Suprapubic skin (tissue), 4 donors: ENCODE measurements around the gene FAF1. TPM values are rescaled to one million over a fixed set of nuclear protein-coding genes. Genes with fewer than 3 reads are reported as not detected.
A peak's percentile ranks its signal among the peaks of the same experiment; 100 is the strongest.

Experiments
- DNase-seq, 2 donors: peaks; one replicate each; pipeline ENCODE4 v3.0.0-alpha.2; 2019; ENCODE audit warnings: low spot score in 2 of 2
- H3K27ac ChIP-seq: fragments of 200-600 bp; sonication (generic); one replicate; pipeline ENCODE4 v1.5.1; 2019
- H3K27me3 ChIP-seq: fragments of 200-600 bp; sonication (generic); one replicate; pipeline ENCODE4 v1.5.1; 2019
- H3K36me3 ChIP-seq: fragments of 200-600 bp; sonication (generic); one replicate; pipeline ENCODE4 v1.5.1; 2019
- H3K4me1 ChIP-seq: fragments of 200-600 bp; sonication (generic); one replicate; pipeline ENCODE4 v1.5.1; 2019
- H3K4me3 ChIP-seq: fragments of 200-600 bp; sonication (generic); one replicate; pipeline ENCODE4 v1.5.1; 2019; ENCODE audit warnings: mild to moderate bottlenecking
- H3K9me3 ChIP-seq: fragments of 200-600 bp; sonication (generic); one replicate; pipeline ENCODE4 v1.5.1; 2019
- EP300 ChIP-seq: sonication (generic); formaldehyde crosslinking; IDR thresholded peaks from one replicate; pipeline ENCODE4 v1.6.1; 2017; ENCODE audit warnings: antibody characterized with exemption
- POLR2A ChIP-seq, 2 donors: fragments of 450-650 bp; IDR thresholded peaks; one replicate each; pipeline ENCODE4 v1.6.1; 2017; ENCODE audit warnings: antibody characterized with exemption in 2 of 2, mild to moderate bottlenecking in 2 of 2, moderate library complexity in 2 of 2
- POLR2AphosphoS5 ChIP-seq, 3 donors: sonication (generic); formaldehyde crosslinking; IDR thresholded peaks; one replicate each; pipeline ENCODE4 v1.6.1; 2017; ENCODE audit warnings: antibody characterized with exemption in 3 of 3
- WGBS: methylation state at CpG from one replicate; pipeline ENCODE4 v1.1.5; 2018; 5-methylcytosine and 5-hydroxymethylcytosine counted together
- total RNA-seq, 4 donors: library from RNA; depleted of rRNA; stranded (reverse); fragments of >200 nt; gene quantifications; one replicate each; pipeline ENCODE4 v1.1.0, GENCODE V29; 2016
- TF ChIP-seq, protein P1 (sequence below), 2 donors: fragments of 200-600 bp in 1 of 2; fragments of 450-650 bp in 1 of 2; sonication (generic) in 1 of 2; IDR thresholded peaks; one replicate each; pipeline ENCODE4 v1.5.1; 2016 to 2019; ENCODE audit warnings: antibody characterized with exemption in 2 of 2, mild to moderate bottlenecking in 1 of 2, moderate library complexity in 1 of 2

The FAF1 gene
- total RNA-seq, 4 donors from 2014 or later: 35.1 to 61.6 (median 45.4) TPM

DNA sequence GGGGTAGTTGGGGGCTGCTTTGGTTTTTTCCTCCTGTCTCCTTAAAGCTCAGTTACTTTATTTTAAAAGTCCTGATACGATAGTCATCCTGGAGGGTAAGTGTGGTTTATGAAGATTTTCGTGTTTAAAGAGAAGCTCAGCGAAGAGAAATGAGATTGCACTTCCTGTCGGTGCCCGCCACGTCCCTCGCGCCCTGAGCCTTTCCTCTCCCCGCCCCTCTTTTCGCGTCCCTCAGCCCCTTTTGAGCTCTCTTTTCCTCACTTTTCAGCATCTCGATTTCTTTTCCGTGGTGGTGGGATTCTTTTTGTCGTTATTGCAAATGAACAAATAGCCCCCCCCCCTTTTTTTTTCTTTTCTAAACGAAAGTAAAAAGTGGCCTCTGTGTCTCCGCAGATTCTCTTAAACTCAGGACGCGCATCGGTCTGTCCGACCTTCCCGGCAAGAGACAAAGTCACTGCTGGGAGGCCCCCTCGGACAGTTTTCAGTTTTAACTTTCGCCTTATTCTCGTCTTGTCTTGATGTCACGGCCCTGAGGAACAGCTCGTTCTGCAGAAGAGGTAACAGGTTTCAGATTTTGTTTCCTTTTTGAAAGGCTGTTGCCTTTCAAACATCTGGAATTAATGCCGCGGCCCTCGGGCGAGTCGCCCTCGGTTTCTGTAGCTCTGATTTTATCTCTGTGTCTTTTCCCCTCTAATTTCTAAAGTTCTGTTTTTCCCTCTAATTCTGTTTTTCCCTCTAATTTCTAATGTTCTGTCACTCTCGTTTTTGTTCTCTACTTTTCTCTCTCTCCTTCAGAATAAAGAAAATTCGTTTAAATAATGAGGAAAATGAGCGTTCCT, 535.8 kb downstream of the FAF1 start:
- Histone ChIP-seq H3K27ac (no peak overlapping the region), H3K9me3 (no peaks in the 10 kb centered on the region), H3K36me3 (no peaks in the 10 kb centered on the region), H3K27me3 (peaks cover 100% of the 10 kb centered on the region), H3K4me1 (peaks cover 78% of the 10 kb centered on the region), H3K4me3 (peak overlapping the region; percentile 42)
- WGBS: 8% methylated on average over 35 of the region's 35 CpGs
- no peak for DNase-seq
- TF ChIP-seq POLR2AphosphoS5 (IDR thresholded peaks at IDR 0.05): no peak
- no peak for TF ChIP-seq EP300
- no peak for TF ChIP-seq POLR2A (IDR thresholded peaks at IDR 0.05)
- TF ChIP-seq, protein P1, sequence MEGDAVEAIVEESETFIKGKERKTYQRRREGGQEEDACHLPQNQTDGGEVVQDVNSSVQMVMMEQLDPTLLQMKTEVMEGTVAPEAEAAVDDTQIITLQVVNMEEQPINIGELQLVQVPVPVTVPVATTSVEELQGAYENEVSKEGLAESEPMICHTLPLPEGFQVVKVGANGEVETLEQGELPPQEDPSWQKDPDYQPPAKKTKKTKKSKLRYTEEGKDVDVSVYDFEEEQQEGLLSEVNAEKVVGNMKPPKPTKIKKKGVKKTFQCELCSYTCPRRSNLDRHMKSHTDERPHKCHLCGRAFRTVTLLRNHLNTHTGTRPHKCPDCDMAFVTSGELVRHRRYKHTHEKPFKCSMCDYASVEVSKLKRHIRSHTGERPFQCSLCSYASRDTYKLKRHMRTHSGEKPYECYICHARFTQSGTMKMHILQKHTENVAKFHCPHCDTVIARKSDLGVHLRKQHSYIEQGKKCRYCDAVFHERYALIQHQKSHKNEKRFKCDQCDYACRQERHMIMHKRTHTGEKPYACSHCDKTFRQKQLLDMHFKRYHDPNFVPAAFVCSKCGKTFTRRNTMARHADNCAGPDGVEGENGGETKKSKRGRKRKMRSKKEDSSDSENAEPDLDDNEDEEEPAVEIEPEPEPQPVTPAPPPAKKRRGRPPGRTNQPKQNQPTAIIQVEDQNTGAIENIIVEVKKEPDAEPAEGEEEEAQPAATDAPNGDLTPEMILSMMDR (IDR thresholded peaks at IDR 0.05): no peak

DNA sequence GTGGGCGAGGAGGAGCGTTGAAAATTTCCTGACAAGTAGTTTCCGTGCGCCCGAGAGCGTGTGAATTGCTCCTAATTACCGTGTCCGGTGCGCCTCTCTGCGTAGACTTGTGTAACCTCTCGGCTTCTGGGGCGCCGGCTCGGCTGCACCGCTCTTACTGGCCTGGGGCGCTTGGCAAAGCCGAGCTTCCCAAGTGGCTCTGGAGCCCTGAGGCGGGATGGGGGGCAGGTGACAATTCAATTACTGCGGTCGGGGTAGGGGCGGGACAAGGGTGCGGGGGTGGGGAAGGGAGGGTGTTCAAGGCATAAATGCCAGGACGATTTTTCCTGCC, 536.4 kb downstream of the FAF1 start:
- Histone ChIP-seq H3K4me3 (peak overlapping the region; percentile 42), H3K4me1 (peaks cover 83% of the 10 kb centered on the region), H3K27me3 (peaks cover 100% of the 10 kb centered on the region), H3K9me3 (no peaks in the 10 kb centered on the region), H3K36me3 (no peaks in the 10 kb centered on the region), H3K27ac (no peak overlapping the region)
- TF ChIP-seq EP300 (no peak), POLR2AphosphoS5 (IDR thresholded peaks at IDR 0.05) (no peak)
- TF ChIP-seq, protein P1 (IDR thresholded peaks at IDR 0.05): no peak
- no peak for DNase-seq
- WGBS: 0% methylated on average over 4 of the region's 23 CpGs

DNA sequence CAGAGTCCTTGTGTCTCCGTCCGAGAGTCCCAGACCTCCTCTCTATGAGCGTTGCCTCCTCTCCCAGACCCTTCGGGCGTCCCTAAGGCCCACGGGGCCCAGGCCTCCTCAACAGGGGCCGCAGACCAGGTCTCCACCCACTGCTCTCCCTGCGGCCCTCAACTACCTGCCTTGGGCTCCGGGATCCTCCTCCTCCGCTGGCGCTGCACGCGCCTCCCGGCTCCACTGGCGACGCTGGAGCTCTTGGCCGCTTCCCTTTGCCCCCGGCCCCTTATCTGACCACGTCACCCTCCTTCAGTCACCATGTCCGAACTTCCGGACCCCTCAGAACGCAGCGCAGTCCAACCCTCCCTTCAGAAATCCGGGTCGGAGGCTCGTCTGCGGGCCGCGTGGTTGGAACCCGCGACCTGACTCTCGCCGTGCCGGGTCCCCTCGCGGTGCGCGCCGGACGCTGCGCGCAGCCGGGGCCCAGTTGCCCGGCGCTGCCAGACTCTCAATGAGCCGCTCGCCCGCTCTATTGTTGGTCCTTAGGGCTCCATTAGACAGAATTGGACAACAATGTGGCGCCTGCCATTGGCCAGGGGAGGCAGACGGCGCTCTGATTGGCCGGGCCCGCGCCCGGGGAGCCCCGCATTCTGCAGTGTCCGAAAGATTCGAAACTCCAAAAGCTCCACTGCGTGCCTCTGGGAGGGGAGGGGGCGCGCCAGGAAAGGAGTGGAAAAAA, 537.0 kb downstream of the FAF1 start, which contains the start of gene DMRTA2:
TSS of gene DMRTA2 (minus strand) at position 498 of the 724 bp plus-strand sequence. CDS start 1,907 bp downstream, outside the sequence.
- H3K27ac ChIP-seq: no peak within 1 kb of the TSS
- H3K9me3 ChIP-seq: no peaks in the 10 kb centered on the region
- H3K4me3 ChIP-seq: peak within 1 kb of the TSS; percentile 42
- no peaks in the 10 kb centered on the region for H3K36me3 ChIP-seq
- no peak for DNase-seq
- 3% methylated on average over 42 of the region's 61 CpGs for WGBS
- no peak for TF ChIP-seq POLR2AphosphoS5 (IDR thresholded peaks at IDR 0.05)
- TF ChIP-seq, protein P1 (IDR thresholded peaks at IDR 0.05): no peak
- no peak for TF ChIP-seq EP300
- no peak for TF ChIP-seq POLR2A (IDR thresholded peaks at IDR 0.05)
- peaks cover 88% of the 10 kb centered on the region for H3K4me1 ChIP-seq
- H3K27me3 ChIP-seq: peaks cover 100% of the 10 kb centered on the region

DNA sequence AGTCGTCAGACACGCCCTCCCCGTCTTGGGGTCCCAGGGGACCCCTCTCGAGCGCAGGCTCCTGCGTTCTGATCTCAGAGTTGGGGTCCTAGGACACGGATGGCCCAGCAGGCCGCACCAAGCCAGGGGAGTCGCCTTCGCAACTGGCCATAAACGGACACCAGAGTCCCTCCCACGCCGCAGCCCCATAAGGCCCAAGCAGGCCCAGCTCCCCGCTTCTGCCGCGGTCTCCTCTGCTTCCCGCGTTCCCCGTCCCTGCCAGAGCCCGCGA, 537.5 kb downstream of the FAF1 start:
- Histone ChIP-seq H3K27ac (no peak overlapping the region), H3K4me3 (peak overlapping the region; percentile 42), H3K27me3 (peaks cover 100% of the 10 kb centered on the region), H3K9me3 (no peaks in the 10 kb centered on the region), H3K36me3 (no peaks in the 10 kb centered on the region), H3K4me1 (peaks cover 88% of the 10 kb centered on the region)
- 10% methylated on average over 2 of the region's 21 CpGs for WGBS
- no peak for DNase-seq
- TF ChIP-seq POLR2A (IDR thresholded peaks at IDR 0.05): no peak
- no peak for TF ChIP-seq EP300
- TF ChIP-seq, protein P1 (IDR thresholded peaks at IDR 0.05): no peak
- no peak for TF ChIP-seq POLR2AphosphoS5 (IDR thresholded peaks at IDR 0.05)
